CD14-positive monocyte (primary cell): ENCODE results near the gene MOB3B. TPM values are rescaled to one million over a fixed set of nuclear protein-coding genes. Genes with fewer than 3 reads are reported as not detected.

Experiments used
- DNase-seq, 3 donors: peaks; one replicate each; pipeline ENCODE4 v3.0.0-alpha.2; 2011 to 2022
- H2AFZ ChIP-seq: 2 replicates; pipeline ENCODE4 v1.6.0; 2012; ENCODE audit warnings: mild to moderate bottlenecking, low read depth, low read length, inconsistent platforms; ENCODE audit not compliant: insufficient read depth, poor library complexity, severe bottlenecking
- H3K27ac ChIP-seq, 2 donors: 1 replicate in 1 of 2; 2 replicates in 1 of 2; pipeline ENCODE4 v1.5.1; 2012 to 2013; ENCODE audit warnings: low read length in 2 of 2, control low read depth in 1 of 2, inconsistent platforms in 1 of 2, low read depth in 1 of 2, mild to moderate bottlenecking in 1 of 2
- H3K27me3 ChIP-seq, 2 donors: one replicate each; pipeline versions ENCODE4 v1.6.0 to v1.6.1; 2011 to 2013; ENCODE audit warnings: low read length in 2 of 2; ENCODE audit not compliant: control insufficient read depth in 2 of 2, insufficient read depth in 2 of 2
- H3K36me3 ChIP-seq, 2 donors: replicated peaks in 1 of 2; 1 replicate in 1 of 2; 2 replicates in 1 of 2; pipeline versions ENCODE4 v1.5.1 to v1.6.1; 2012 to 2013; ENCODE audit warnings: low read length in 2 of 2, control low read depth in 1 of 2, inconsistent platforms in 1 of 2, mild to moderate bottlenecking in 1 of 2; ENCODE audit not compliant: insufficient read depth in 2 of 2, control insufficient read depth in 1 of 2
- H3K4me1 ChIP-seq, 2 donors: 1 replicate in 1 of 2; 2 replicates in 1 of 2; pipeline versions ENCODE4 v1.5.1 to v1.6.1; 2012 to 2013; ENCODE audit warnings: low read length in 2 of 2, control low read depth in 1 of 2, inconsistent platforms in 1 of 2, mild to moderate bottlenecking in 1 of 2, moderate library complexity in 1 of 2; ENCODE audit not compliant: insufficient read depth in 2 of 2, control insufficient read depth in 1 of 2
- H3K4me2 ChIP-seq: replicated peaks from 2 replicates; pipeline ENCODE3; 2012; ENCODE audit warnings: low read length, moderate library complexity, mild to moderate bottlenecking; ENCODE audit not compliant: poor library complexity, severe bottlenecking; ENCODE audit errors: extremely low read depth
- H3K4me3 ChIP-seq, 3 experiments: fragments of 200-600 bp in 1 of 3; sonication (generic) in 1 of 3; replicated peaks in 1 of 3; 1 replicate in 2 of 3; 2 replicates in 1 of 3; pipeline ENCODE4 v1.5.1; 2011 to 2013; ENCODE audit warnings: low read length in 3 of 3, mild to moderate bottlenecking in 3 of 3, control low read depth in 2 of 3, low read depth in 2 of 3, inconsistent platforms in 1 of 3, moderate library complexity in 1 of 3
- H3K79me2 ChIP-seq: 2 replicates; pipeline ENCODE4 v1.6.0; 2012; ENCODE audit warnings: mild to moderate bottlenecking, control low read depth, inconsistent platforms, low read length, moderate library complexity; ENCODE audit not compliant: insufficient read depth
- H3K9ac ChIP-seq: 2 replicates; pipeline ENCODE4 v1.6.0; 2017; ENCODE audit warnings: low read length, mild to moderate bottlenecking; ENCODE audit not compliant: insufficient read depth, poor library complexity, severe bottlenecking
- H3K9me3 ChIP-seq, 2 donors: replicated peaks in 1 of 2; 1 replicate in 1 of 2; 2 replicates in 1 of 2; pipeline versions ENCODE4 v1.5.1 to v1.6.1; 2012 to 2013; ENCODE audit warnings: low read length in 2 of 2, control low read depth in 1 of 2; ENCODE audit not compliant: control insufficient read depth in 1 of 2, insufficient read depth in 1 of 2
- H4K20me1 ChIP-seq: 2 replicates; pipeline ENCODE4 v1.6.0; 2012; ENCODE audit warnings: mild to moderate bottlenecking, low read length, control low read depth, moderate library complexity; ENCODE audit not compliant: insufficient read depth
- H3K27ac Mint-ChIP-seq, 7 donors: one replicate each; pipeline ENCODE4 v1.8.0; 2020; ENCODE audit warnings: mild to moderate bottlenecking in 7 of 7, mixed read lengths in 7 of 7, moderate library complexity in 6 of 7, inconsistent platforms in 2 of 7
- H3K27me3 Mint-ChIP-seq, 3 donors: one replicate each; pipeline ENCODE4 v1.8.0; 2021 to 2022; ENCODE audit warnings: low read depth in 3 of 3, mild to moderate bottlenecking in 3 of 3, mixed read lengths in 3 of 3, moderate library complexity in 3 of 3, inconsistent platforms in 1 of 3
- H3K36me3 Mint-ChIP-seq, 2 donors: one replicate each; pipeline ENCODE4 v1.8.0; 2020; ENCODE audit warnings: mixed read lengths in 2 of 2, inconsistent platforms in 1 of 2, mild to moderate bottlenecking in 1 of 2
- H3K4me1 Mint-ChIP-seq: one replicate; pipeline ENCODE4 v1.8.0; 2020; ENCODE audit warnings: mild to moderate bottlenecking, mixed read lengths
- H3K4me3 Mint-ChIP-seq, 2 donors: one replicate each; pipeline ENCODE4 v1.8.0; 2020; ENCODE audit warnings: mild to moderate bottlenecking in 2 of 2, mixed read lengths in 2 of 2, moderate library complexity in 1 of 2
- H3K9me3 Mint-ChIP-seq, 7 donors: one replicate each; pipeline ENCODE4 v1.8.0; 2020 to 2022; ENCODE audit warnings: mixed read lengths in 7 of 7, mild to moderate bottlenecking in 6 of 7, moderate library complexity in 6 of 7, inconsistent platforms in 2 of 7
- CTCF ChIP-seq: fragments of 200-600 bp; IDR thresholded peaks from one replicate; pipeline ENCODE4 v1.8.0; 2022; ENCODE audit warnings: antibody characterized with exemption, mild to moderate bottlenecking
- WGBS: methylation state at CpG from one replicate; pipeline ENCODE4 v1.1.5; 2013; ENCODE audit warnings: missing lambda C conversion rate; ENCODE audit not compliant: insufficient coverage; 5-methylcytosine and 5-hydroxymethylcytosine counted together
- intact Hi-C, 2 donors: fragments of 100-400 bp; cut with micrococcal nuclease; formaldehyde crosslinking; loops; one replicate each; pipeline versions ENCODE4 v1.15.0 to v1.15.1; 2023
- polyA plus RNA-seq, 3 donors: library from polyadenylated mRNA; depleted of rRNA in 1 of 3; unstranded in 2 of 3; stranded (reverse) in 1 of 3; fragments of 300-500 nt in 2 of 3; fragments of >200 nt in 1 of 3; fragmentation: Illumina TruSeq in 2 of 3; gene quantifications; 1 replicate in 2 of 3; 2 replicates in 1 of 3; pipeline ENCODE4 v1.2.3, GENCODE V29; 2012 to 2021

MOB3B gene
- polyA plus RNA-seq, 3 donors = 1.2 to 2.2 (median 1.4) TPM

GRCh38 chr9:27561685-27562084, 32.1 kb upstream of the MOB3B start:
- Histone ChIP-seq H3K36me3 (peaks cover 67 to 79% of the 10 kb centered on the region in 2 donors), H3K9me3 (no peaks in the 10 kb centered on the region), H3K27ac (peak overlapping the region in 1 of 2 donors; percentile 50), H2AFZ (no peak overlapping the region), H4K20me1 (peaks cover 8% of the 10 kb centered on the region), H3K4me2 (no peak overlapping the region), H3K4me1 (peaks cover 37 to 44% of the 10 kb centered on the region in 2 donors), H3K79me2 (peaks cover 72% of the 10 kb centered on the region), H3K9ac (no peak overlapping the region), H3K4me3 (no peak overlapping the region), H3K27me3 (no peaks in the 10 kb centered on the region)
- 100% methylated on average over 1 of the region's 3 CpGs for WGBS
- Mint-ChIP-seq H3K9me3 (peaks cover 0 to 1% (median 0%) of the 10 kb centered on the region in 7 donors), H3K36me3 (peaks cover 57 to 72% of the 10 kb centered on the region in 2 donors), H3K27ac (peak overlapping the region in 5 of 7 donors; percentile 16 to 76 (median 38)), H3K27me3 (no peaks in the 10 kb centered on the region), H3K4me1 (peaks cover 41% of the 10 kb centered on the region), H3K4me3 (no peak overlapping the region)
- no peak for TF ChIP-seq CTCF
- no peak for DNase-seq
- intact Hi-C loops = no loop called here

GRCh38 chr9:27560457-27560856, 30.8 kb upstream of the MOB3B start:
- no peak overlapping the region for H3K27ac ChIP-seq
- Mint-ChIP-seq H3K9me3 (peaks cover 0 to 1% (median 0%) of the 10 kb centered on the region in 7 donors), H3K4me3 (no peak overlapping the region), H3K27me3 (no peaks in the 10 kb centered on the region), H3K4me1 (peaks cover 33% of the 10 kb centered on the region), H3K27ac (no peak overlapping the region), H3K36me3 (peaks cover 61 to 72% of the 10 kb centered on the region in 2 donors)
- H3K27me3 ChIP-seq = no peaks in the 10 kb centered on the region
- H3K4me2 ChIP-seq = no peak overlapping the region
- intact Hi-C loops = no loop called here
- no peaks in the 10 kb centered on the region for H3K9me3 ChIP-seq
- peaks cover 72% of the 10 kb centered on the region for H3K79me2 ChIP-seq
- peaks cover 28 to 32% of the 10 kb centered on the region in 2 donors for H3K4me1 ChIP-seq
- TF ChIP-seq CTCF = no peak
- H4K20me1 ChIP-seq = peaks cover 15% of the 10 kb centered on the region
- no peak overlapping the region for H2AFZ ChIP-seq
- H3K36me3 ChIP-seq = peaks cover 72 to 82% of the 10 kb centered on the region in 2 donors
- H3K9ac ChIP-seq = no peak overlapping the region
- DNase-seq = no peak
- no peak overlapping the region for H3K4me3 ChIP-seq
